COLO668 (cell line): ENCODE data around the gene OR4E1.
"Not testable (repeated sequence)": the region's sequence is repeated elsewhere in the genome, so short reads cannot be mapped to it uniquely, and the experiment has no call there.

Experiments
- DNase-seq: peaks from one replicate; lab custom pipeline; 2025; ENCODE audit not compliant: unreplicated experiment; lab: John Stamatoyannopoulos, UW

OR4E1 gene

DNA sequence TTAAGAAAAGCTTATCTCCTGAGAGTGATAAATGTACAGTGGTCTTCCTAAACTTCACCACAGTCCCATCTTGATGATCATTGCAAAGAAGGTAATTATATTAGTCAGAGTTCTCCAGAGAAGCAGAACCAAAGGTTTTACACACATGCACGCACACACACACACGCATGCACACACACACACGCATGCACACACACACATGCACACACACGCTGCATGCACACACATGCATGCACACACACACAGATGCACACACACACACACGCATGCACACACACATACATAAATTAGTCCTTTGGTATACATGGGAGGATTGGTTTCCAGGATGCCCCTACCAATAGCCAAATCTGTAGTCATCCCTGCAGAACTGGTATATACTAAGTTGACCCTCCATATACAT, 19.4 kb downstream of the OR4E1 start:
- no peak for DNase-seq

DNA sequence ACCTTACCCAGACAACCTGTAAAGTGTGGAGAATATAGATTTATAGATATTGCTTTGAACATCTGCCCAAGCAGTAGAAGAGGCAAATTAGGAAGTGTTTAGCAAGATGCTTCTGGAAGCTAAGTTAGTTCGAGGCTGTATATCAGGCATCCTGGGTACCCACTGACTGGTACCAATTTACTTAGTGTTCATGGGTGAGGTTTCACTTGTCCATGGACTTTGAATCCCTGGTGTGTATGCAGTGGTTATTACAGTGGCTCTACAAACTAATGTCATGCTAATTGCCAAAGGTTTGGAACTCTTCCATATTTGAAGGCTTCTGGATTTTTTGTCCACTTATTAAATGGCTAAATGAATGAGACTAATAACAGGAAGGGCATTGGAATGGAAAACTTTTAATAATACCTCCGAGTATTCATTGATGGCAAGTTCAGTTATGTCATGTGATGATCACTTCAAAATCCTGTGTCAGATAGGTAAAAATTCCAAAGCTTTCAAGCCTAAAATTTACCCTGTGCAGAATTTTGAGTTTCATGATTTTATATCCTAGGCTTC, 20.2 kb downstream of the OR4E1 start, which contains the start of gene OR4E2:
Gene OR4E2, plus strand, starts transcription at position 505 of the 555 bp plus-strand sequence. CDS start 11,248 bp downstream, outside the sequence.
- no peak for DNase-seq

DNA sequence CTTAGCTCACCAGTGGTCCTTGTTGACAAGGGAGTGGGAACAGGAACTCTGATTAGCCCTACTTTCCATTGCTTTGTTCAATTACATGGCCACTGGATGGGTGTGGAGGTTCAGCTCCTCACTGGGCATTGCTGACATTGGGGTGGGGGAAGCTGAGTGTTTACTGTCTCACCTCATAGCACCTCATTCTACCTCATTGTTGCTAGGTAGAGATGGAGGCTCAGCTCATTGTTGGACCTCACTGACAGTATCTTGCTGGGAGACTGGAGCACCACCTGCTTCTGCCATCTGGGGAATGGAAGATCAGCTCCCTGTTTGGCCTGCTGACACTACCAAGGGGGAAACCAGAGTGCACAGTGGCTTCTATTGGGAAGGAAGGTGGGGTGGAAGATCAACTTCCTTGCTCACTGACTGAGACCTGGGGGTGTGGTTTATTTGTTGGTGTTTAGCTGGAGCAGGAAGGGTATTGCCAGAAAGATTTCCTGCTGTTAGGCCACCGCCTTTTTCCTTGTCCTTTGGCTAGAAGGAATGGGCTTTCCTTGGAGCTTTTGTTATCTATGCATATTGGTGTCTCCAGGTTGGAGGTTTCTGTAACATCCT, 21.3 kb downstream of the OR4E1 start:
- peak; percentile 26 for DNase-seq

DNA sequence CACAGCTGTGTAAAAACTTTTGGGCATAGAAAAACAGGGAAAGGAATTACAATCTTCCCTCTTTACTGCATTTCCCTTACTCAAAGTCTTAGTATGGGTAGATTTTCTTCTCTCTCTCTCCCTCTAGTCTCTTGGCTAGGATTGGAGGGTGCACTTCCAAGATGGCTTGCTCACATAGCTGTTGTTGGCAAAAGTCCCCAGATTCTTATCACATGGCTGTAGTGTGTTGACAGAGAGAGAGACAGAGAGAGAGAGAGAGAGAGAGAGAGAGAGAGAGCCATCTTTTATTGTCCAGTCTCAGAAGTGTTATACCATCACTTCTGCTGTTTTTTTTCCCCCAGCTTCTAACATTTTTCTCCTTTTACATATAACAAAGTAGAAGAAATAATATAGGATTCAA, 26.2 kb downstream of the OR4E1 start:
- DNase-seq, result no peak

DNA sequence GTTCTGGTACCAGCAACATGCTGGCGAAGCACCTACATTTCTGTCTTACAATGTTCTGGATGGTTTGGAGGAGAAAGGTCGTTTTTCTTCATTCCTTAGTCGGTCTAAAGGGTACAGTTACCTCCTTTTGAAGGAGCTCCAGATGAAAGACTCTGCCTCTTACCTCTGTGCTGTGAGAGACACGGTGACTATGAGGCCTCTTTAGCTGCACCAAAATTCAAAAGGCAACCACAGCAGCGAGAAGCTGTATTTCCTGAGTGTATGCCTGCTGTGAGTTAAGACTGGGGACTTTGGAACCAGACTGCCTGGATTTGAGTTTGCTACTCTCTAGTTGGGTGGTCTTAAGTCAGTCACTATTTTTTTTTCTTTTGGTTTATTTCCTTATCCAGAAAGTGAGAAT, 30.2 kb downstream of the OR4E1 start:
- no peak for DNase-seq

DNA sequence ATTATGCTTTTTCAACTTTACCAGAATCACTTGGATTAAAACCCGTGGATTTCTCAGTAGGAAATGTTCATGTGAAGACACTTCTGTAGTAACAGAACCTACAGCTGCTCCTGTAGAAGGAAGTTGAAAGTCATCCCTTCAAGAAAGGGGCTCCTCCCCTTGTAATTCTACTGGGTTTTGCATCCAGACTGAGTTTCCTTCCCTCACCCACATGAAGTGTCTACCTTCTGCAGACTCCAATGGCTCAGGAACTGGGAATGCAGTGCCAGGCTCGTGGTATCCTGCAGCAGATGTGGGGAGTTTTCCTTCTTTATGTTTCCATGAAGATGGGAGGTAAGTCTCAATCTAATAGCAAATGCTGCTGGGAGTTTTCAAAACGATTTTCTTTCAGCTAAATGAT, 30.9 kb downstream of the OR4E1 start:
- no peak for DNase-seq

DNA sequence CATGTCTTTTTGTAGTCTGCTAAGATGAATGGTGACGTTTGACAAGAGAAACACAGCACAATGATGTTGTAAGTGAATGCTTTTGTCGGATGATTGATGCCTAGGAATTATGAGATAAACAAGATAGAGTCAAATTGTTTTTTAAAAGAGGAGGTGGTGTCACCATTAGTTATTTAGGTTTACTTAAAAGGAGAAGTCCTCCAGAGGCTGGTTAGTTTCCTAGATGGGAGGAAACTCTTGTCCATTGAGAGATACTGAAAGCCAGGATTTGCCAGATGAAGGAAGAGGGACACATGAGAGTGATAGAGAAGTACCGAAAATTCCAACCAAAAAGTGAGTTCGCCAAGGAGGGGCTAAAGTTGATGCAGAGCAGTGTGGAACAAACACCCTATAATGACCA, 38.8 kb downstream of the OR4E1 start, which contains the start of gene OR10G2:
Gene OR10G2, minus strand, starts transcription at position 101 of the 400 bp plus-strand sequence. Its CDS starts 98 bp downstream, at position 3.
- DNase-seq, result no peak

DNA sequence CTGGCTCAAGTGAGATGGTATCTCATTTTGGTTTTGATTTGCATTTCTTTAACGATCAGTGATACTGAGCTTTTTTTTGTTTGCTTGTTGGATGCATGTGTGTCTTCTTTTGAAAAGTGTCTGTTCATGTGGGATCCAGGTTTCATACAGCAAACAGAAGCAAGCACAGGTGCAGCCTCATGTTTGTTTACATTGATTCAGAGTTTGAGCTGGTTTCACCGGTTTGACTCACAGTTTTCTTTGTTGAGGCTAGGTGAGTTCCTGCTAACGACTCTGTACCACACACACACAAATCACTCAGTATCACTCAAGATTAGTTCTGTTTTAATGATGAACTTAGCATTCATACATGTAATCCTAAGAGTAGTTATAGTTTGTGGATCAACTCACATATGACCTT, 42.5 kb downstream of the OR4E1 start:
- peak; percentile 55 for DNase-seq

DNA sequence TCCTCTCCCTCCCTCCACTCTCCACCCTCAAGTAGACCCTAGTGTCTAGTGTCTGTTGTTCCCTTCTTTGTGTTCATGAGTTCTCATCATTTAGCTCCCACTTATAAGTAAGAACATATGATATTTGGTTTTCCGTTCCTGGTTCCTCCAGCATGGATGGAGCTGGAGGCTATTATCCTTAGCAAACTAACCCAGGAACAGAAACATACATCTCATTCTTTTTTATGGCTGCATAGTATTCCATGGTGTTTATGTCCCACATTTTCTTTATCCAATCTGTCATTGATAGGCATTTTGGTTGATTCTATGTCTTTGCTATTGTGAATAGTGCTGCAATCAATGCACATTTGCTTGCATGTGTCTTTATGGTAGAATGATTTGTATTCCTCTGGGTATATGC, 43.1 kb downstream of the OR4E1 start:
- not testable (repeated sequence) for DNase-seq

DNA sequence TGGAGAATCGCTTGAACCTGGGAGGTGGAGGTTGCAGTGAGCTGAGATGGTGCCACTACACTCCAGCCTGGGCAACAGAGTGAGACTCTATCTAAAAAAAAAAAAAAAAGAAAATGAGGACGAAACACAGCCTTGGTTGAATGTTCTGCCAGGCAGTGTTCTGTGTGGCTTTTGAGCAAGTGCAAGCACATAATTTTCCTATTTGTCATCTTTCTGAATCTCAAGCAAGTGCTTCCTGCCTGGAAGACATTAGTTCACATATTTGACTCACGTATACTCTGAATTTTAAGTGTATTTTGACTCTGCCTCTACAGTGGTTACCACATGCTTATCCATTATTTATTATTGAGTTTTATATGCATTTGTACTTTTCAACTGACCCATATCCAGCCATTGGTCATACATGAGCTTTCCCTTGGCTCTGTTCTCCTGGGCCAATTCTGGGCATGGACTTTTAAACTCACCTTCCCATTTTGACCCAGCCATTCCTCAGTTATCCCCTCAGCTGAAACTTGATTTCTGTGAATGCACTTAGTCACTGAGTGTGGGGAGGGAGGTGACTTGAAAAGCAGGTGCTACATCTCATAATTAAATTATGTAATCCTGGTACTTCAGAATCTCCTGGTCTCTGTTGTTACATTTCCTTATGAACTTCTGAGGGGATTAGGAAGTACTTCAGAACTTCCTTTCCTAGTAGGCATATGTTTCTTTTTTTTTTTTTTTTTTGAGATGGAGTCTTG, 47.0 kb downstream of the OR4E1 start:
- no peak for DNase-seq
